ENCODE results near the gene SRRM2.

The SRRM2 gene

GRCh38 chr16:2799859-2800226 is 47.4 kb downstream of the SRRM2 start:
- H3K27me3 ChIP-seq = no peaks in the 10 kb centered on the region
- DNase-seq = no peak

DNA sequence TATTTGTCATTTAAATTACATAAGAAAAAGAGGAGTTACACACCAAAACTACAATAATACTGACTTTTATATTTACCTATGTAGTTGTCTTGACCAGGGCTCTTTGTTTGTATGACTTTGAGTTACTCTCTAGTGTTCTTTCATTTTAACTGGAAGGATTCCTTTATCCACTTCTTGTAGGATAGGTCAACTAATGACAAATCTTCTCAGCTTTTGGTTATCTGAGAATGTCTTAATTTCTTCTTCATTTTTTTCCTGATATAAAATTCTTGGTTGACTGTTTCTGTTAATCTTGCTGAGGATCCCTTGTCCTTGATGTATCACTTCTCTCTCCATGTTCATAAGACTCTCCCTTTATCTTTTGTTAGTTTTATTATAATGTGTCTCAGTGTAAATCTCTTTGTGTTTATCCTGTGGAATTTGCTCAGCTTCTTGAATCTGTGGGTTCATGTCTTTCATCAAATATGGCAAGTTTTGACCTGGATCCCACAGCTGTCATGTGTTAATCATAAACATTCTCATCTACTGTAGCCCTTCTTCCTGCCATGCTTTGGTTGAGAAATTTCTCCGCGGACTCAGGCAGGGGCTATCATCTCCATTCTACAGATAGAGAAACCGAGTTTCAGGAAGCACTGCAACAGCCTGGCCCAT is 51.2 kb downstream of the SRRM2 start:
- Histone ChIP-seq H3K4me1 (no peaks in the 10 kb centered on the region), H3K4me3 (ENCODE audit: low read depth, low read length) (no peak overlapping the region), H3K9me3 (no peaks in the 10 kb centered on the region), H3K36me3 (no peaks in the 10 kb centered on the region), H3K27me3 (peaks cover under 1% of the 10 kb centered on the region; the same call in 1 of the 2 replicates)
- TF ChIP-seq CTCF (IDR thresholded peaks at IDR 0.05; ENCODE audit: low read depth, low read length) = no peak
- DNase-seq = no peak

More at GRCh38 chr16:2799859-2800226, 47.4 kb downstream of the SRRM2 start:
- no peaks in the 10 kb centered on the region for H3K4me1 ChIP-seq
- H3K36me3 ChIP-seq = no peaks in the 10 kb centered on the region
- no peaks in the 10 kb centered on the region for H3K9me3 ChIP-seq
- no peak for TF ChIP-seq CTCF (IDR thresholded peaks at IDR 0.05; ENCODE audit: low read depth, low read length)
- no peak overlapping the region for H3K4me3 ChIP-seq (ENCODE audit: low read depth, low read length)

DNA sequence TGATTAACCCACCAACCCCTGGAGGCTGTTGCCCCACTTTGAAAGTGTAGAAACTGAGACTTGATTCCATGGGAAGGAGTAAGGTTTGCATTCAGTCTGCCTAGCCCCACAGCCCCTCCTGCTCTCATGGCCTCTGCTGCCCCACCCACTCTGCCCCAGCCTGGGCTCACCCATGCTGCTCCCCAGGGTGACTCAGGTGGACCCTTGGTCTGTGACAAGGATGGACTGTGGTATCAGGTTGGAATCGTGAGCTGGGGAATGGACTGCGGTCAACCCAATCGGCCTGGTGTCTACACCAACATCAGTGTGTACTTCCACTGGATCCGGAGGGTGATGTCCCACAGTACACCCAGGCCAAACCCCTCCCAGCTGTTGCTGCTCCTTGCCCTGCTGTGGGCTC is 52.3 kb downstream of the SRRM2 start:
- Histone ChIP-seq H3K4me1 (no peaks in the 10 kb centered on the region), H3K4me3 (ENCODE audit: low read depth, low read length) (no peak overlapping the region), H3K9me3 (no peaks in the 10 kb centered on the region), H3K36me3 (no peaks in the 10 kb centered on the region), H3K27me3 (peaks cover 6% of the 10 kb centered on the region)
- no peak for DNase-seq
- no peak for TF ChIP-seq CTCF (IDR thresholded peaks at IDR 0.05; ENCODE audit: low read depth, low read length)

DNA sequence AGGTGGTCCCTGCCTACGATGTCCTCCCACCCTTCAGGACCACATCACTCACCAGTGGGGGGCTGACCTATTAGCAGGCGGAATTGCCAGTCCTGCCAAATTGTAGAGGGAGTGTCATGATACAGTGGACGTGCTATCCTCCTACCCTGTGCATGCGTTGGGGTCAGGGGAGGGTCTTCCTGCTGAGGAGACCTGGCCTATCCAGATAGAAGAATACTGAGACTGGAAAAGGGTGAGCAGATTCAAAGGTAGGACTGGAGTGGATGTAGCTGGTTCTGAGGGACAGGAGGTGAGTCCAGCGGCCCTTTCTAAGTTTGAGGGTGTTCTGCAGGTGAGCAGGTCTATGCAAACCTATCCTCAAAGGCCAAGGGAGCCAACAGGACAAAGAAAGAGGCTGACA is 53.8 kb downstream of the SRRM2 start:
- TF ChIP-seq CTCF (IDR thresholded peaks at IDR 0.05; ENCODE audit: low read depth, low read length) = no peak
- Histone ChIP-seq H3K4me1 (no peaks in the 10 kb centered on the region), H3K36me3 (no peaks in the 10 kb centered on the region), H3K27me3 (peaks cover 9% of the 10 kb centered on the region), H3K9me3 (no peaks in the 10 kb centered on the region), H3K4me3 (ENCODE audit: low read depth, low read length) (no peak overlapping the region)
- no peak for DNase-seq

DNA sequence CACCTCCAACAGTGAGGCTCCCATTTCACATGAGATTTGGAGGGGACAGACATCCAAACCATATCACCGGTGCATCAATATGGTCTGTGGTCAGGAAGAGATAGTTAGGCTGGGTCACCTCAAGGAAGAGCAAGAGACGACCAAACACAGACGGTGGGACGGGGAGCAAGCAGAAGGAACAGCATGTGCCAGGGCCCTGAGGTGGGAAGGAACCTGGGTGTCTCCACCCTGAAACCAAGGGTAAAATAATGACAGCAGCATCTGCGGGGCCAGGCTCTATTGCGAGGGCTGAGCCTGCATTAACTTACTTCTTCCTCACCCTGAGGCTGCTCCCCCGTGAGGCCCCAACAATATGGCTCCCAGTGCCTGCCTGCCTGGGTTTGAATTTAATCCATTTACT is 55.7 kb downstream of the SRRM2 start:
- no peaks in the 10 kb centered on the region for H3K9me3 ChIP-seq
- H3K4me3 ChIP-seq (ENCODE audit: low read depth, low read length) = no peak overlapping the region
- no peak for TF ChIP-seq CTCF (IDR thresholded peaks at IDR 0.05; ENCODE audit: low read depth, low read length)
- no peak for DNase-seq
- no peaks in the 10 kb centered on the region for H3K4me1 ChIP-seq
- H3K36me3 ChIP-seq = no peaks in the 10 kb centered on the region
- peaks cover 12% of the 10 kb centered on the region for H3K27me3 ChIP-seq

DNA sequence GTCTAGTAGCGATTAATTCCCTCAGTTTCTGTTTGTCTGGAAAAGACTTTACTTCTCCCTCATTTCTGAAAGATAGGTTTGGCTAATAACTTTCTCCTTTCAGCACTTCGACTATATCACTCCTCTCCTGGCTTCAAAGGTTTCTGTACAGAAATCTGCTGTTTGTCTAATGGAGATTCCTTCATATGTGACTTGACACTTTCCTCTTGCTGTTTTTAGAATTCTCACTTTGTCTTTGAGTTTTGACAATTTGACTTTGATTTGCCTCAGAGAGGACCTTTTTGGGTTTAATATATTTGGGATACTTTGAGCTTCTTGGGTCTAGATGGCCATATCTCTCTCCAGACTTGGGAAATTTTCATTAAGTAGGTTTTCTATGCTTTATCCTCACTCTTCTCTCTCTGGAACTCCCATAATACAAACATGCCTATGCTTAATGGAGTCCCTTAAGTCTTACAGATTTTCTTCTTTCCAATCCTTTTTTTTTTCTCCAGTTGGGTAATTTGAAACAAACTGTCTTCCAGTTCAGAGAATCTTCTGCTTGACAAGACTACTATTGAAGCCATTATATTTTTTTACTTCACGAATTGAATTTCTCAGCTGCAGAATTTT is 56.8 kb downstream of the SRRM2 start:
- no peaks in the 10 kb centered on the region for H3K36me3 ChIP-seq
- TF ChIP-seq CTCF (IDR thresholded peaks at IDR 0.05; ENCODE audit: low read depth, low read length) = no peak
- H3K4me3 ChIP-seq (ENCODE audit: low read depth, low read length) = no peak overlapping the region
- no peak for DNase-seq
- H3K27me3 ChIP-seq = peaks cover 12% of the 10 kb centered on the region
- H3K4me1 ChIP-seq = no peaks in the 10 kb centered on the region
- H3K9me3 ChIP-seq = no peaks in the 10 kb centered on the region
